HepG2 (cell line): ENCODE data around the gene INPP5E. TPM values are rescaled to one million over a fixed set of nuclear protein-coding genes. Genes with fewer than 3 reads are reported as not detected.

Experiments used
- MED8 ChIP-seq: sonication (generic); formaldehyde crosslinking; IDR thresholded peaks from 2 replicates; pipeline ENCODE4 v1.8.1; 2023; ENCODE audit warnings: mild to moderate bottlenecking, missing genetic modification reagents; ENCODE audit not compliant: insufficient replicate concordance
- NPAS2 ChIP-seq: sonication (generic); formaldehyde crosslinking; IDR thresholded peaks from 2 replicates; pipeline ENCODE4 v1.8.0; 2022; ENCODE audit warnings: mild to moderate bottlenecking, missing genetic modification reagents, borderline replicate concordance
- polyA plus RNA-seq, 8 experiments: library from polyadenylated mRNA; depleted of rRNA in 3 of 8; stranded (reverse) in 7 of 8; unstranded in 1 of 8; fragments of >200 nt; fragmentation: Illumina TruSeq in 4 of 8; extraction: Trizol in 4 of 8; gene quantifications; 2 replicates each; pipeline versions ENCODE4 v1.2.1 to v1.2.3, GENCODE V29; 2011 to 2016; ENCODE audit warnings: low read depth in 4 of 8, missing spikeins in 1 of 8, mixed read lengths in 1 of 8; ENCODE audit not compliant: insufficient read depth in 1 of 8
- total RNA-seq, 5 experiments: library from RNA; depleted of rRNA; stranded (reverse); fragments of >200 nt; fragmentation: Illumina TruSeq; extraction: Trizol; gene quantifications; 2 replicates each; pipeline ENCODE4 v1.2.3, GENCODE V29; 2016; ENCODE audit warnings: low read depth in 1 of 5
- TF ChIP-seq, protein P1 (sequence below): IDR thresholded peaks from 2 replicates; pipeline ENCODE4 v1.6.1; 2018; ENCODE audit warnings: missing genetic modification reagents

INPP5E gene
- total and polyA plus RNA-seq, 2 of the 13 experiments (the other 11 are each of a cell fraction or from before 2014, with no cell fraction given) = 5.5 TPM

DNA sequence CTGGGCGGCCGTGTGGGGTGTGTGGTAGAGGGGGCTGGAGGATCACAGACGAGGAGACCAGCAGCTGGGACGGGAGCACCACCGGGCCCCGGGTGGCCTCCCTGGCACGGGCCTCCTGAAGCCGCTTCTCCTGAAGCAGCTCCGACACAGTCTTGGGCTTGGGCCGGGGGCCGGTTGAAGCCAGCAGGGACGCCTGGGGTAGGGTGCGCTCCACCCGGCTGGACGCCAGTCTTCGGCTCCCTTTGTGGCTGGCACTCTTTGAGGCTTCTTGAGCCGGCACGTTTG lies 60.7 kb downstream of the INPP5E start (continued):
- TF ChIP-seq NPAS2 (CRISPR knock-in tag) (no peak), MED8 (CRISPR knock-in tag) (no peak)
- TF ChIP-seq, protein P1, sequence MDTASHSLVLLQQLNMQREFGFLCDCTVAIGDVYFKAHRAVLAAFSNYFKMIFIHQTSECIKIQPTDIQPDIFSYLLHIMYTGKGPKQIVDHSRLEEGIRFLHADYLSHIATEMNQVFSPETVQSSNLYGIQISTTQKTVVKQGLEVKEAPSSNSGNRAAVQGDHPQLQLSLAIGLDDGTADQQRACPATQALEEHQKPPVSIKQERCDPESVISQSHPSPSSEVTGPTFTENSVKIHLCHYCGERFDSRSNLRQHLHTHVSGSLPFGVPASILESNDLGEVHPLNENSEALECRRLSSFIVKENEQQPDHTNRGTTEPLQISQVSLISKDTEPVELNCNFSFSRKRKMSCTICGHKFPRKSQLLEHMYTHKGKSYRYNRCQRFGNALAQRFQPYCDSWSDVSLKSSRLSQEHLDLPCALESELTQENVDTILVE (CRISPR knock-in tag) = no peak

Other genes starting within 250 kb of the INPP5E start
- gene LHX3, start 234.7 kb downstream of the INPP5E start, total RNA-seq (2016; rRNA removed; fragmentation: Illumina TruSeq; extraction: Trizol) = not detected in 2 replicates
- not detected in 2 replicates for gene LHX3, start 234.7 kb downstream of the INPP5E start, polyA plus RNA-seq (2011; rRNA removed)
- gene QSOX2, start 194.0 kb downstream of the INPP5E start, total RNA-seq (2016; rRNA removed; fragmentation: Illumina TruSeq; extraction: Trizol) = 10.1 and 27.1 TPM in 2 replicates
- 36.4 and 42.1 TPM in 2 replicates for gene QSOX2, start 194.0 kb downstream of the INPP5E start, polyA plus RNA-seq (2011; rRNA removed)
- gene CCDC187, start 135.8 kb downstream of the INPP5E start, total RNA-seq (2016; rRNA removed; fragmentation: Illumina TruSeq; extraction: Trizol) = 0.13 TPM in 1 of 2 replicates, not detected in the other
- gene CCDC187, start 135.8 kb downstream of the INPP5E start, polyA plus RNA-seq (2011; rRNA removed) = 0.03 and 0.09 TPM in 2 replicates
- gene GPSM1, start 112.3 kb downstream of the INPP5E start, total RNA-seq (2016; rRNA removed; fragmentation: Illumina TruSeq; extraction: Trizol) = 0.59 and 1.0 TPM in 2 replicates
- gene GPSM1, start 112.3 kb downstream of the INPP5E start, polyA plus RNA-seq (2011; rRNA removed) = 2.4 and 3.4 TPM in 2 replicates
- 5.4 and 8.0 TPM in 2 replicates for gene DNLZ, start 76.1 kb downstream of the INPP5E start, total RNA-seq (2016; rRNA removed; fragmentation: Illumina TruSeq; extraction: Trizol)
- gene DNLZ, start 76.1 kb downstream of the INPP5E start, polyA plus RNA-seq (2011; rRNA removed) = 3.4 and 4.5 TPM in 2 replicates
- gene CARD9, start 66.2 kb downstream of the INPP5E start, total RNA-seq (2016; rRNA removed; fragmentation: Illumina TruSeq; extraction: Trizol) = 3.6 and 7.4 TPM in 2 replicates
- gene CARD9, start 66.2 kb downstream of the INPP5E start, polyA plus RNA-seq (2011; rRNA removed) = 3.3 and 7.2 TPM in 2 replicates
- 4.3 and 6.0 TPM in 2 replicates for gene SNAPC4, start 39.7 kb downstream of the INPP5E start, total RNA-seq (2016; rRNA removed; fragmentation: Illumina TruSeq; extraction: Trizol)
- gene SNAPC4, start 39.7 kb downstream of the INPP5E start, polyA plus RNA-seq (2011; rRNA removed) = 2.0 and 3.3 TPM in 2 replicates
- gene ENTR1, start 29.2 kb downstream of the INPP5E start, total RNA-seq (2016; rRNA removed; fragmentation: Illumina TruSeq; extraction: Trizol) = 56.6 and 76.4 TPM in 2 replicates
- gene ENTR1, start 29.2 kb downstream of the INPP5E start, polyA plus RNA-seq (2011; rRNA removed) = 70.1 and 84.2 TPM in 2 replicates
- 75.7 and 88.4 TPM in 2 replicates for gene PMPCA, start 29.2 kb downstream of the INPP5E start, total RNA-seq (2016; rRNA removed; fragmentation: Illumina TruSeq; extraction: Trizol)
- gene PMPCA, start 29.2 kb downstream of the INPP5E start, polyA plus RNA-seq (2011; rRNA removed) = 70.2 and 80.2 TPM in 2 replicates
- gene SEC16A, start 43.2 kb upstream of the INPP5E start, total RNA-seq (2016; rRNA removed; fragmentation: Illumina TruSeq; extraction: Trizol) = 15.9 and 27.7 TPM in 2 replicates
- gene SEC16A, start 43.2 kb upstream of the INPP5E start, polyA plus RNA-seq (2011; rRNA removed) = 17.9 and 18.9 TPM in 2 replicates
- gene NOTCH1, start 106.2 kb upstream of the INPP5E start, total RNA-seq (2016; rRNA removed; fragmentation: Illumina TruSeq; extraction: Trizol) = 0.22 and 0.35 TPM in 2 replicates
- gene NOTCH1, start 106.2 kb upstream of the INPP5E start, polyA plus RNA-seq (2011; rRNA removed) = 0.09 and 0.12 TPM in 2 replicates
- 0.20 TPM in 1 of 2 replicates, not detected in the other for gene EGFL7, start 223.1 kb upstream of the INPP5E start, total RNA-seq (2016; rRNA removed; fragmentation: Illumina TruSeq; extraction: Trizol)
- gene EGFL7, start 223.1 kb upstream of the INPP5E start, polyA plus RNA-seq (2011; rRNA removed) = 5.1 and 10.3 TPM in 2 replicates
- 2.5 and 3.9 TPM in 2 replicates for gene AGPAT2, start 247.6 kb upstream of the INPP5E start, total RNA-seq (2016; rRNA removed; fragmentation: Illumina TruSeq; extraction: Trizol)
- 25.8 and 33.0 TPM in 2 replicates for gene AGPAT2, start 247.6 kb upstream of the INPP5E start, polyA plus RNA-seq (2011; rRNA removed)